ENCODE data around the gene TMSB10.

TMSB10 gene

DNA sequence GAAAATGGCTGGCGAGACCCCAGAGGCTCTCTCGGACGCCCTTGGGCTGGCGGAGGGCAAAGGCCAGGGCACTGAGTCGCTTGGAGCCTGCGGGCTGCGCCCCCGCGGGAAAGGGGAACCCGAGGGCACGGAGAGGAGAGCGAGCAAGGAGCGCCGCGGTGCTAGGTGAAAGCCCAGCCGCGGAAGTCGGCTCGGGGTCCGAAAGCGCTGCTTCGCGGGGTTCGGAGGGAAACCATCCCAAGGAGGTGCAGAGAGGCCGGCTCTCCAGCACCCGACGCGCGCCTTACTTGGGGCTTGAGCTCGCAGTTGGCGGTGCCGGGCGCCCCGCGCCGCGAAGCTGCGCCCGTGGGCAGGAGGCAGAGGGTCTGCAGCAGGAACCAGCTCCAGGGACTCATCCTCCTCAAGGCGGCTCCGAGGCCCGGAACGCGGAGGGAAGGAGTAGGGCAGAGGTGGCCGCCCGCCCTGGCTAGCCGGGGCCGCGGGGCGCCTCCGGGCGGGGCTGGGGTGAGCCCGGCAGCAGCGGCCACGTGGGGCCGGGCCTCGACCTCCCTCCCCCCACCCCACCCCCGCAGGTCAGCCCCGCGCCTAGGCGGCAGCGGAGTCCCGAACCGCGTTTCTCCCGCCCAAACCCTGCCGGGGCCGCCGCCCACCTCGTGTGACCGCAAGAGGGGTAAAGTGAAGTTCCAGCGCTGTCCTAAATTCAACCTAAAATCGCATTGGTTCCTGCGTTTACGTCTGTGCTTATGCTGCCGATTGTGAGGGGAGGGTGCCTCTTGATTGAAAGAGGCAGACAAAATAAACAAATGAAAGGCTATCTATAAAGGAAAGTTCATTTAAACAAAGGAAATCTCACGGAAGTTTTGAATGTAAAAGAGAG is 24.6 kb upstream of the TMSB10 start, which contains the start of gene TRABD2A:
Gene TRABD2A, minus strand, starts transcription at position 440 of the 877 bp plus-strand sequence. Its CDS starts 45 bp downstream, at position 395.
- no peak for DNase-seq

DNA sequence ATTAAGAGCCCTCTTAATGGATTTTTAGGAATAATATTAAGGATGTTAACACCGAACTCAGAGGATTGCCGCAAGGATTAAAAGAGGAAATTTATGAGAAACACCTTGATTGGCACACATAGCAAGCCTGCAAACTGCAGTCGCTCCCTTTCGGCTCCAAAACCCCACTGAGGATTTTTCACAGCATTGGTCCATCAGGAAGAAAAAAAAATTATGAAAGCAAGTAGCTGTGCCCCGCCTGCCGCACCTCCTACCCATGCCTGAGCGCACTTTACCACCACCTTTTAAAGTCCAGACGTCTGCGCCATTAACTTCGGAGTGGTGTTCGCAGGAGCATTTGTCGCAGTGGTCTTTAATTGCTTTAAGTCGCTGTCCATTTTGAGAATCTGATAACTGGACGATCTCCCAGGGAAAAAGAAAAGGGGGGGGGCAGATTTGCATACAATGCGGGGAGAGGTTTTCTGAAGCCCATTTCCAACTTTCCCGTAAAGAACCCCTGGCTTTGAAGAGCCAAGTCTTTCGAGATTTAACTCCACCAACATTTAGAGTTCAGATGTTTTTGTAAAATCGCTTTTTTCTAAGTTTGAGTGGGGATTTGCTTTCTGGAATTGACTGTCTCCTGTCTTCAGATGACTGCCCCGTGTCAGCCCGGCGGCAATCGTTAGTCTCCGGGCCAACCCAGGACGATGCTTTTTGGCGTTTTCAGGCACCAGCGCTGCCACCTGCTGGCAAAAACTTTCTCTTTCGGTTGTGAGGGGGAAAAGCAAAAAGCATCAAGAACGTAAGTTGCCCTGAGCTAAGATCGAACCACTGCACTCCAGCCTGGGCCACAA is 23.7 kb upstream of the TMSB10 start:
- DNase-seq, result no peak

DNA sequence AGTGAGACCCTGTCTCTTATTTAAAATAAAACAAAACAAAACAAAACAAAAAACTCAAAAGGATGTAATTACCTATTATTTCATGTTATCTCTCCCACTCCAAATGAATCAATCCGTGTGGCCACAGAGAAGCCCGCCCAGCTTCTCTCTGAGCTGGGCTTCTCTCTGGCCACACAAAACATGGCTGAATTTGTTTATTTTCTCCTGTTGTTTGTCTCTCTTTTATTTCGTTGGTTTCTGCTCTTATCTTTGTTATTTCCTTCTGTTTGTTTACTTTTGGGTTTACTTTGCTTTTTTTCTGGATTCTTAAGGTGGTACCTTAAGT is 23.1 kb upstream of the TMSB10 start:
- DNase-seq, result no peak

GRCh38 chr2:84882775-84883550 is 22.5 kb upstream of the TMSB10 start:
- DNase-seq, result no peak

GRCh38 chr2:84884449-84884848 is 21.0 kb upstream of the TMSB10 start:
- DNase-seq, result no peak

DNA sequence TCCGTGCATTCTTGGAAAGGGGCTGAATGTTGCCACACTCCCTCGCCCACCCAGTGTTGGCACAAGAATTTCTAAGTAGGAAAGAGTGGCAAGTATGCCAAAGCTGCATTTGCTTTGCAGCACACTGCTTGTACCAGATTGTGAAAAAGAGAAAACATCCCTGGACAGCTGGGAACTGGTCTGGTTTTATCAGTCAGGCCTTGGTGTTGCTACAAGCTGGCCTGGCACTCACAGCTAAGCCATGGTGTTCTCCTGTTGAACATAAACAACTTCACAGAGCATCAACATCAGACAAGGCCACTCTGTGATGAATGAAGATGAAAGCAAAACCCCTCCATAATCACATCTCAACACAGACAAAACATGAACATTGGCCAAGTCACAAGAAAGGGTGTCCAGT is 20.3 kb upstream of the TMSB10 start:
- no peak for DNase-seq

DNA sequence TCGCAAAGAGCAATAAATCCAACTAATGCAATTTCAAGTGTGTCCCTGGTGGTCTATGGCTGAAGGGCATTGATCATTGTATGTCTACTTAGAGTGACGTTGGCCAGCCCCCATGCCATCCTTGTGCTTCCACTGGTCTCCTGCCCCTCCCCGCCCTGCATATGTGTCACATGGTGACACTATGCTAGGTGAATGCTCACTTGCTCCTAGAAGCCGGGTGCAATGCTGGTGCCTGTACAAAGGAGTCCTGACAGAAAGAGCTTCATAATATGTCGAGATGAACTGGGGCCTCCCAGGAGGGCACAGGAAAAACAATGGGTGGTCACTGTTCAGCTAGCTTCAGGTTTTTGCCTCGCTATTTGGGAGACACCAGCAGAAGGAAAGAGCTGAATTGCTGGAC is 18.7 kb upstream of the TMSB10 start:
- DNase-seq, result no peak

GRCh38 chr2:84888401-84889276 is 16.8 kb upstream of the TMSB10 start:
- no peak for DNase-seq

DNA sequence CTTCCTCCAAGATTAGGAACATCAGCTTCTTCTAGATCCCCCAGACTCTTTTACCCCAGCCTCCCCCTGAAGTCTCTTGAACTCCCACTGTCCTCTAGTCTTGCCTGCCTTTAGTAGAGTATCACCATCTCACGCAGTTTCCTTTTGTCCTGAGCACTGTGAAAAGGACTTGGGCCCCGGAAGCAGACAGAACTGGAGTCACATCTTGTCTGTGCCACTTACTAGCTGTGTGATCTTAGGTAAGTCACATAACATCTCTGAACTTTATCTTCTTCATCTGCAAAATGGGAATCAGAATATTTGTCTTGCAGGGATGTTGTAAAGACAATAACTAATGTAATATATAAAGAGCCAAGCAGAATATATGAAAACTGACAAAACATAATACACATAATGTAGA is 16.1 kb upstream of the TMSB10 start:
- DNase-seq, result no peak

DNA sequence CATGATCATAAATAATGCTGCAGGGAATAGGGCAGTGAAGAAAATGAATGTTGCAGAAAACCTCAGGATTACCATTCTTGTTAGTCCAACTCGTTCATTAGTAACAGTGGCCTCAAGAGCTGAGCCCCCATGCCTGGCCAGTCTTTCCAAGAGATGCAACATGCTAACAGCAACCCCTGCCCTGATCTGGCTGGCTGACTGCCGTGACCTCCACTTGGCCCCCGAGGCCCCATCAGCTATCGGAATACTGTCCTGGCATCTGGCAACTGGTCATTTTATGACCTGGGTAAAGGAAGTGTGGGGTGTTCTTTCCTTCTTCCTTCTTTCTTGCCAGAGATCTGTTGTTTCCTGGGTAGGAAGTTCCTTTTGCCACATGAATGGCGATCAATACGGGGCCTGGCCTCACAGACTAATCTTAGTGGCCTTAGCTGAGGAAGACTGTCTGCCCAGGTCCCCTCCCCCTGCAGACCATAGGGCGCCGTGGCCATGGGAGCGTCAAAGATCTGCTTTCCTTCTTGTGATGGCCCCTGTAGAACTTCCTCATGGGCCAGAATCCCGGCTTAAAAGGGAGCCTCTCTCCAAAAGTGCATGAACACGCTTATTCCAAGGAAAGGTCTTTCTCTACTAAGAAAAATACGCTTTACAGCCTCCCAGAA is 14.0 kb upstream of the TMSB10 start:
- DNase-seq, result no peak

DNA sequence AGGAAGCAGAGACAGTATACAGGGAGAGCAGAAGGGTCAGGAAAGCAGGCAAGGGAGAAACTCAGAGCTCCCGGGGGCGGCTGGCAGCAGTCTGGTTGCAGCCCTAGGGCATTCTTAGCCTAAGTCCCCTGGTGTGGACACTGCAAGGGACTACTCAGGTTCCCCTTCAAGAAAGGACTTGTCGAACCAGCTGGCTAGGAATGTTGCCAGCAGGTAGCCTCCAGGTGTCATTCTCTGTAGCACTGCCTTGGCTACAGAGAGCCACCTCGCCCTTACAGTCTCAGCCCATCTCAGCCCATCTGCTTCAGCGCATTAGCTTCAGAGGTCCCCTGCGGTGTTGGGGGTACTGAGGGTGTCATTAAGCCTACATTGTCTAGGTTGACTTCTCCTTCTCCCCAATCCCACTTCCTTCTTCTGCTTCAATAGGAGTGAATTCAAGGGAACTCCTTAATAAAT is 11.3 kb upstream of the TMSB10 start:
- DNase-seq, result no peak

GRCh38 chr2:84894758-84895520 is 10.5 kb upstream of the TMSB10 start:
- DNase-seq, result no peak

GRCh38 chr2:84896567-84896966 is 8.9 kb upstream of the TMSB10 start:
- no peak for DNase-seq

DNA sequence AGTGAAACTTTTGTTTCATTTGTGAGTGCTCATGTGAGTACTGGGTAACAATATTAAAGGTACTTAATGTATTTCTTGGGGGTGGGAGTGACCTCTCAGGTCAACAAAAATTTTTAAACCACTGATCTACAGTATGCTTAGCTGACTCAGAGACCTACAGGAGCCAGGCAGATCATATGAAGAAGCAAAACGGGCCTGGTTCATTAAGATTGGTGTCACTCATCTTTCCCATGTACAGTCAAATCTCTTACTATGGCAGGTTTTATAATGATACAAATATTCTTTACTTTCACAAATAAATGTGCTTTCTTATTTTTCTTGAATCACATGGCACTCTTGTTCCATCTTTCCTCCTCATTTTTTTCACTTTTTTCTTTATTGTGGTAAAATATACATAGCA is 7.7 kb upstream of the TMSB10 start:
- no peak for DNase-seq

- no peak for DNase-seq
Observed at GRCh38 chr2:84899304-84900204, 5.9 kb upstream of the TMSB10 start.

- no peak for DNase-seq
Observed at GRCh38 chr2:84900971-84901370, 4.5 kb upstream of the TMSB10 start.

GRCh38 chr2:84901593-84902120 is 3.8 kb upstream of the TMSB10 start:
- no peak for DNase-seq

- no peak for DNase-seq
Observed at GRCh38 chr2:84902526-84902925, 2.9 kb upstream of the TMSB10 start.

GRCh38 chr2:84904151-84904550 is 1.3 kb upstream of the TMSB10 start:
- DNase-seq, result no peak
